HepG2 (cell line): ENCODE results near the gene DDO. TPM values are rescaled to one million over a fixed set of nuclear protein-coding genes. Genes with fewer than 3 reads are reported as not detected.

Experiments used
- CHCHD3 ChIP-seq: sonication (generic); formaldehyde crosslinking; IDR thresholded peaks from 2 replicates; pipeline ENCODE4 v1.8.0; 2022; ENCODE audit warnings: mild to moderate bottlenecking, missing genetic modification reagents, moderate library complexity
- CREM ChIP-seq, 2 experiments: sonication (generic) in 1 of 2; formaldehyde crosslinking in 1 of 2; IDR thresholded peaks; 2 replicates each; pipeline versions ENCODE4 v1.4.0 to v1.6.1; 2016 to 2020; ENCODE audit warnings: antibody characterized with exemption in 1 of 2, mild to moderate bottlenecking in 1 of 2, missing genetic modification reagents in 1 of 2
- KMT2B ChIP-seq: IDR thresholded peaks from 2 replicates; pipeline ENCODE4 v1.6.1; 2016; ENCODE audit warnings: missing genetic modification reagents, missing compliant biosample characterization
- MAFF ChIP-seq: IDR thresholded peaks from 2 replicates; pipeline ENCODE4 v1.6.1; 2011; ENCODE audit warnings: low read depth, low read length, improper control_type of control experiment
- MYC ChIP-seq: sonication (generic); formaldehyde crosslinking; IDR thresholded peaks from 2 replicates; pipeline ENCODE4 v1.9.0; 2021; ENCODE audit warnings: missing genetic modification reagents, borderline replicate concordance
- NFRKB ChIP-seq: fragments of 450-650 bp; IDR thresholded peaks from 2 replicates; pipeline ENCODE4 v1.6.1; 2017
- RAD51 ChIP-seq: fragments of 450-650 bp; IDR thresholded peaks from 2 replicates; pipeline ENCODE4 v1.6.1; 2016; ENCODE audit warnings: borderline replicate concordance
- SRSF1 ChIP-seq: fragments of 200-400 bp; formaldehyde crosslinking; optimal IDR thresholded peaks from 2 replicates; pipeline ENCODE3; 2017; ENCODE audit warnings: mild to moderate bottlenecking, low read depth, low read length, moderate library complexity
- TOPORS ChIP-seq: sonication (generic); formaldehyde crosslinking; IDR thresholded peaks from 2 replicates; pipeline ENCODE4 v1.8.0; 2023; ENCODE audit warnings: mild to moderate bottlenecking, missing genetic modification reagents
- ZNF468 ChIP-seq: sonication (generic); formaldehyde crosslinking; IDR thresholded peaks from 2 replicates; pipeline ENCODE4 v1.8.0; 2022; ENCODE audit warnings: mild to moderate bottlenecking, moderate library complexity, missing genetic modification reagents
- ZNF672 ChIP-seq: sonication (generic); formaldehyde crosslinking; IDR thresholded peaks from 2 replicates; pipeline ENCODE4 v1.8.1; 2022; ENCODE audit warnings: missing genetic modification reagents
- ZNF850 ChIP-seq: sonication (generic); formaldehyde crosslinking; conservative IDR thresholded peaks from 2 replicates; pipeline ENCODE4 v1.9.0; 2021; ENCODE audit warnings: mild to moderate bottlenecking, missing genetic modification reagents
- polyA plus RNA-seq, 8 experiments: library from polyadenylated mRNA; depleted of rRNA in 3 of 8; stranded (reverse) in 7 of 8; unstranded in 1 of 8; fragments of >200 nt; fragmentation: Illumina TruSeq in 4 of 8; extraction: Trizol in 4 of 8; gene quantifications; 2 replicates each; pipeline versions ENCODE4 v1.2.1 to v1.2.3, GENCODE V29; 2011 to 2016; ENCODE audit warnings: low read depth in 4 of 8, missing spikeins in 1 of 8, mixed read lengths in 1 of 8; ENCODE audit not compliant: insufficient read depth in 1 of 8
- total RNA-seq, 5 experiments: library from RNA; depleted of rRNA; stranded (reverse); fragments of >200 nt; fragmentation: Illumina TruSeq; extraction: Trizol; gene quantifications; 2 replicates each; pipeline ENCODE4 v1.2.3, GENCODE V29; 2016; ENCODE audit warnings: low read depth in 1 of 5
- TF ChIP-seq, protein P1 (sequence below): sonication (generic); formaldehyde crosslinking; IDR thresholded peaks from one replicate; pipeline ENCODE4 v1.5.1; 2020; ENCODE audit warnings: mild to moderate bottlenecking, missing genetic modification reagents; ENCODE audit errors: not compliant biosample characterization
- TF ChIP-seq, protein P2 (sequence below), 2 experiments: fragments of 450-650 bp in 1 of 2; sonication (generic) in 1 of 2; formaldehyde crosslinking; IDR thresholded peaks; 2 replicates each; pipeline versions ENCODE4 v1.5.0 to v1.8.0; 2020 to 2022; ENCODE audit warnings: mild to moderate bottlenecking in 1 of 2, missing genetic modification reagents in 1 of 2
- TF ChIP-seq, protein P3 (sequence below), 2 experiments: sonication (generic) in 1 of 2; formaldehyde crosslinking in 1 of 2; IDR thresholded peaks; 2 replicates each; pipeline versions ENCODE4 v1.4.0 to v1.6.1; 2018 to 2020; ENCODE audit warnings: missing genetic modification reagents in 2 of 2, borderline replicate concordance in 1 of 2, low read depth in 1 of 2, mild to moderate bottlenecking in 1 of 2, missing biosample characterization in 1 of 2
- TF ChIP-seq, protein P4 (sequence below): sonication (generic); formaldehyde crosslinking; IDR thresholded peaks from 2 replicates; pipeline ENCODE4 v1.4.0; 2020; ENCODE audit warnings: missing genetic modification reagents

Gene DDO
- total and polyA plus RNA-seq, 2 of the 13 experiments (the other 11 are each of a cell fraction or from before 2014, with no cell fraction given): 6.1 to 10.3 TPM

DNA sequence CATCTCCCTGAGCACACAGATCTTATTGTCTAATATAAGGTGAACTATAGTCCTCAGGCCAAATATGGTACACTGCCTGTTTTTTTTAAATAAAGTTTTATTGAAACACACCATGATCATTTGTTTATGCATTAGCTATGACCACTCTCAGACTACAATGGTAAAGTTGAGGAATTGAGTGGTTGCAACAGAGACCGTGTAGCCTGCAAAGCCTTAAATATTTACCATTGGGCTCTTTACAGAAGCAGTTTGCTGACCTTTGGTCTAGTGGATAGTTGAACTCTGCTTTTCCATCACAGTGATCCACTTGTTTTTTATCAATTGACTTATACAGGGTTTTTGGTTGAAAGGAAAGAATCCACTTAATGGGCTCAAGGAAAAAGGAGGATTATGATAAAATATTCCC, 29.9 kb downstream of the DDO start (continued):
- TF ChIP-seq SRSF1 (no peak), NFRKB (no peak), RAD51 (no peak), CREM (IDR thresholded peaks at IDR 0.05) (peak; percentile 39; the same call in 1 of the 2 replicates), CREM (CRISPR knock-in tag; IDR thresholded peaks at IDR 0.05) (no peak), CHCHD3 (CRISPR knock-in tag) (no peak), ZNF468 (CRISPR knock-in tag) (no peak), KMT2B (CRISPR knock-in tag) (no peak), MAFF (no peak), MYC (no peak), TOPORS (CRISPR knock-in tag) (no peak), ZNF672 (CRISPR knock-in tag) (no peak), ZNF850 (CRISPR knock-in tag) (no peak)
- TF ChIP-seq, protein P1, sequence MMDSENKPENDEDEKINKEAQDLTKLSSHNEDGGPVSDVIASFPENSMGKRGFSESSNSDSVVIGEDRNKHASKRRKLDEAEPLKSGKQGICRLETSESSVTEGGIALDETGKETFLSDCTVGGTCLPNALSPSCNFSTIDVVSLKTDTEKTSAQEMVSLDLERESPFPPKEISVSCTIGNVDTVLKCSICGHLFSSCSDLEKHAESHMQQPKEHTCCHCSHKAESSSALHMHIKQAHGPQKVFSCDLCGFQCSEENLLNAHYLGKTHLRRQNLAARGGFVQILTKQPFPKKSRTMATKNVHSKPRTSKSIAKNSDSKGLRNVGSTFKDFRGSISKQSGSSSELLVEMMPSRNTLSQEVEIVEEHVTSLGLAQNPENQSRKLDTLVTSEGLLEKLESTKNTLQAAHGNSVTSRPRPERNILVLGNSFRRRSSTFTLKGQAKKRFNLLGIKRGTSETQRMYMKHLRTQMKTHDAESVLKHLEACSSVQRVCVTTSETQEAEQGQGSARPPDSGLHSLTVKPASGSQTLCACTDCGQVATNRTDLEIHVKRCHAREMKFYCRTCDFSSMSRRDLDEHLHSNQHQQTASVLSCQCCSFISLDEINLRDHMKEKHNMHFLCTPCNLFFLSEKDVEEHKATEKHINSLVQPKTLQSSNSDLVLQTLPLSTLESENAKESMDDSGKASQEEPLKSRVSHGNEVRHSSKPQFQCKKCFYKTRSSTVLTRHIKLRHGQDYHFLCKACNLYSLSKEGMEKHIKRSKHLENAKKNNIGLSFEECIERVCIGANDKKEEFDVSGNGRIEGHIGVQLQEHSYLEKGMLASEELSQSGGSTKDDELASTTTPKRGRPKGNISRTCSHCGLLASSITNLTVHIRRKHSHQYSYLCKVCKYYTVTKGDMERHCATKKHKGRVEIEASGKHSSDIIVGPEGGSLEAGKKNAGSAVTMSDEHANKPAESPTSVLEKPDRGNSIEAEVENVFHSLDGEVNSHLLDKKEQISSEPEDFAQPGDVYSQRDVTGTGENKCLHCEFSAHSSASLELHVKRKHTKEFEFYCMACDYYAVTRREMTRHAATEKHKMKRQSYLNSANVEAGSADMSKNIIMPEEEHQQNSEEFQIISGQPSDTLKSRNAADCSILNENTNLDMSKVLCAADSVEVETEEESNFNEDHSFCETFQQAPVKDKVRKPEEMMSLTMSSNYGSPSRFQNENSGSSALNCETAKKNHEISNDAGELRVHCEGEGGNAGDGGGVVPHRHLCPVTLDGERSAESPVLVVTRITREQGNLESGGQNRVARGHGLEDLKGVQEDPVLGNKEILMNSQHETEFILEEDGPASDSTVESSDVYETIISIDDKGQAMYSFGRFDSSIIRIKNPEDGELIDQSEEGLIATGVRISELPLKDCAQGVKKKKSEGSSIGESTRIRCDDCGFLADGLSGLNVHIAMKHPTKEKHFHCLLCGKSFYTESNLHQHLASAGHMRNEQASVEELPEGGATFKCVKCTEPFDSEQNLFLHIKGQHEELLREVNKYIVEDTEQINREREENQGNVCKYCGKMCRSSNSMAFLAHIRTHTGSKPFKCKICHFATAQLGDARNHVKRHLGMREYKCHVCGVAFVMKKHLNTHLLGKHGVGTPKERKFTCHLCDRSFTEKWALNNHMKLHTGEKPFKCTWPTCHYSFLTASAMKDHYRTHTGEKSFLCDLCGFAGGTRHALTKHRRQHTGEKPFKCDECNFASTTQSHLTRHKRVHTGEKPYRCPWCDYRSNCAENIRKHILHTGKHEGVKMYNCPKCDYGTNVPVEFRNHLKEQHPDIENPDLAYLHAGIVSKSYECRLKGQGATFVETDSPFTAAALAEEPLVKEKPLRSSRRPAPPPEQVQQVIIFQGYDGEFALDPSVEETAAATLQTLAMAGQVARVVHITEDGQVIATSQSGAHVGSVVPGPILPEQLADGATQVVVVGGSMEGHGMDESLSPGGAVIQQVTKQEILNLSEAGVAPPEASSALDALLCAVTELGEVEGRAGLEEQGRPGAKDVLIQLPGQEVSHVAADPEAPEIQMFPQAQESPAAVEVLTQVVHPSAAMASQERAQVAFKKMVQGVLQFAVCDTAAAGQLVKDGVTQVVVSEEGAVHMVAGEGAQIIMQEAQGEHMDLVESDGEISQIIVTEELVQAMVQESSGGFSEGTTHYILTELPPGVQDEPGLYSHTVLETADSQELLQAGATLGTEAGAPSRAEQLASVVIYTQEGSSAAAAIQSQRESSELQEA: no peak
- TF ChIP-seq, protein P2, sequence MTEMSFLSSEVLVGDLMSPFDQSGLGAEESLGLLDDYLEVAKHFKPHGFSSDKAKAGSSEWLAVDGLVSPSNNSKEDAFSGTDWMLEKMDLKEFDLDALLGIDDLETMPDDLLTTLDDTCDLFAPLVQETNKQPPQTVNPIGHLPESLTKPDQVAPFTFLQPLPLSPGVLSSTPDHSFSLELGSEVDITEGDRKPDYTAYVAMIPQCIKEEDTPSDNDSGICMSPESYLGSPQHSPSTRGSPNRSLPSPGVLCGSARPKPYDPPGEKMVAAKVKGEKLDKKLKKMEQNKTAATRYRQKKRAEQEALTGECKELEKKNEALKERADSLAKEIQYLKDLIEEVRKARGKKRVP (CRISPR knock-in tag; IDR thresholded peaks at IDR 0.05): no peak
- TF ChIP-seq, protein P3, sequence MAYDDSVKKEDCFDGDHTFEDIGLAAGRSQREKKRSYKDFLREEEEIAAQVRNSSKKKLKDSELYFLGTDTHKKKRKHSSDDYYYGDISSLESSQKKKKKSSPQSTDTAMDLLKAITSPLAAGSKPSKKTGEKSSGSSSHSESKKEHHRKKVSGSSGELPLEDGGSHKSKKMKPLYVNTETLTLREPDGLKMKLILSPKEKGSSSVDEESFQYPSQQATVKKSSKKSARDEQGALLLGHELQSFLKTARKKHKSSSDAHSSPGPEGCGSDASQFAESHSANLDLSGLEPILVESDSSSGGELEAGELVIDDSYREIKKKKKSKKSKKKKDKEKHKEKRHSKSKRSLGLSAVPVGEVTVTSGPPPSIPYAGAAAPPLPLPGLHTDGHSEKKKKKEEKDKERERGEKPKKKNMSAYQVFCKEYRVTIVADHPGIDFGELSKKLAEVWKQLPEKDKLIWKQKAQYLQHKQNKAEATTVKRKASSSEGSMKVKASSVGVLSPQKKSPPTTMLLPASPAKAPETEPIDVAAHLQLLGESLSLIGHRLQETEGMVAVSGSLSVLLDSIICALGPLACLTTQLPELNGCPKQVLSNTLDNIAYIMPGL (CRISPR knock-in tag; IDR thresholded peaks at IDR 0.05; ENCODE audit: borderline replicate concordance in 1 of 2, low read depth in 1 of 2): no peak
- TF ChIP-seq, protein P4, sequence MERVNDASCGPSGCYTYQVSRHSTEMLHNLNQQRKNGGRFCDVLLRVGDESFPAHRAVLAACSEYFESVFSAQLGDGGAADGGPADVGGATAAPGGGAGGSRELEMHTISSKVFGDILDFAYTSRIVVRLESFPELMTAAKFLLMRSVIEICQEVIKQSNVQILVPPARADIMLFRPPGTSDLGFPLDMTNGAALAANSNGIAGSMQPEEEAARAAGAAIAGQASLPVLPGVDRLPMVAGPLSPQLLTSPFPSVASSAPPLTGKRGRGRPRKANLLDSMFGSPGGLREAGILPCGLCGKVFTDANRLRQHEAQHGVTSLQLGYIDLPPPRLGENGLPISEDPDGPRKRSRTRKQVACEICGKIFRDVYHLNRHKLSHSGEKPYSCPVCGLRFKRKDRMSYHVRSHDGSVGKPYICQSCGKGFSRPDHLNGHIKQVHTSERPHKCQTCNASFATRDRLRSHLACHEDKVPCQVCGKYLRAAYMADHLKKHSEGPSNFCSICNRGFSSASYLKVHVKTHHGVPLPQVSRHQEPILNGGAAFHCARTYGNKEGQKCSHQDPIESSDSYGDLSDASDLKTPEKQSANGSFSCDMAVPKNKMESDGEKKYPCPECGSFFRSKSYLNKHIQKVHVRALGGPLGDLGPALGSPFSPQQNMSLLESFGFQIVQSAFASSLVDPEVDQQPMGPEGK: no peak
